Ovary (tissue), 9 donors: ENCODE measurements around the gene CNKSR3. TPM values are rescaled to one million over a fixed set of nuclear protein-coding genes. Genes with fewer than 3 reads are reported as not detected.

Experiments
- DNase-seq, 5 donors: peaks; one replicate each; pipeline ENCODE4 v3.0.0-alpha.2; 2019 to 2020
- H3K27ac ChIP-seq, 2 donors: fragments of 200-600 bp; one replicate each; pipeline versions ENCODE4 v1.5.1 to v1.8.0; 2019 to 2022
- H3K27me3 ChIP-seq: fragments of 200-600 bp; one replicate; pipeline ENCODE4 v1.8.0; 2022
- H3K36me3 ChIP-seq: fragments of 200-600 bp; sonication (generic); one replicate; pipeline ENCODE4 v1.5.1; 2019
- H3K4me1 ChIP-seq: one replicate; pipeline ENCODE4 v1.8.1; 2013; ENCODE audit warnings: mild to moderate bottlenecking, moderate library complexity; ENCODE audit not compliant: insufficient read depth
- H3K4me3 ChIP-seq: fragments of 200-600 bp; sonication (generic); one replicate; pipeline ENCODE4 v1.5.1; 2017
- H3K9me3 ChIP-seq, 2 donors: fragments of 200-600 bp in 1 of 2; sonication (generic) in 1 of 2; one replicate each; pipeline versions ENCODE4 v1.5.1 to v1.8.1; 2013 to 2019; ENCODE audit warnings: mild to moderate bottlenecking in 1 of 2, moderate library complexity in 1 of 2
- CTCF ChIP-seq, 3 donors: fragments of 450-650 bp in 2 of 3; fragments of 200-600 bp in 1 of 3; IDR thresholded peaks; one replicate each; pipeline versions ENCODE4 v1.5.1 to v1.8.0; 2016 to 2022; ENCODE audit warnings: antibody characterized with exemption in 3 of 3, mild to moderate bottlenecking in 1 of 3
- EP300 ChIP-seq: sonication (generic); formaldehyde crosslinking; IDR thresholded peaks from one replicate; pipeline ENCODE4 v1.6.1; 2017; ENCODE audit warnings: antibody characterized with exemption
- POLR2A ChIP-seq: fragments of 450-650 bp; IDR thresholded peaks from one replicate; pipeline ENCODE4 v1.6.1; 2017; ENCODE audit warnings: antibody characterized with exemption, mild to moderate bottlenecking, moderate library complexity
- WGBS, 3 donors: extraction: QIAGEN DNeasy Blood & Tissue Kit in 1 of 3; methylation state at CpG; one replicate each; pipeline versions ENCODE4 v1.1.5 to v1.1.7; 2013 to 2017; 5-methylcytosine and 5-hydroxymethylcytosine counted together
- intact Hi-C, 4 donors: fragments of 100-400 bp; cut with DNase I; formaldehyde crosslinking; loops; one replicate each; pipeline versions ENCODE4 v1.11.0 to v1.15.1; 2022 to 2023
- polyA plus RNA-seq, 2 donors: library from polyadenylated mRNA; stranded (reverse); fragments of 200-250 nt in 1 of 2; fragments of 350-450 nt in 1 of 2; fragmentation: Illumina TruSeq in 1 of 2; extraction: RNeasy Lipid Tissue Mini Kit (QIAGEN cat#74804) in 1 of 2; gene quantifications; one replicate each; pipeline ENCODE4 v1.2.3, GENCODE V29; 2013 to 2014
- total RNA-seq, 7 donors: library from RNA; depleted of rRNA in 2 of 7; stranded (reverse); fragments of >200 nt in 2 of 7; fragmentation: NEBNext Ultra II Directional in 3 of 7; extraction: Animal tissue kit (Norgen Biotek cat#: 25700) in 3 of 7; gene quantifications; one replicate each; pipeline versions ENCODE4 v1.1.0 to v1.2.4, GENCODE V29; 2016 to 2023
- donor health status: DM: no; HTN: no; CAD: no; lungs with moderate emphysema.
- donor health status: DM: no; HTN: no; CAD: no.
- donor health status: Bipolar disorder and iron deficiency.
- donor health status: DM: yes; HTN: yes; CAD: no.
- donor health status: DM: no; HTN: no; CAD: no.
- donor health status: DM: yes; HTN: yes; CAD: no.

The CNKSR3 gene
- total and polyA plus RNA-seq, 9 donors = 8.6 to 16.7 (median 13.4) TPM

DNA sequence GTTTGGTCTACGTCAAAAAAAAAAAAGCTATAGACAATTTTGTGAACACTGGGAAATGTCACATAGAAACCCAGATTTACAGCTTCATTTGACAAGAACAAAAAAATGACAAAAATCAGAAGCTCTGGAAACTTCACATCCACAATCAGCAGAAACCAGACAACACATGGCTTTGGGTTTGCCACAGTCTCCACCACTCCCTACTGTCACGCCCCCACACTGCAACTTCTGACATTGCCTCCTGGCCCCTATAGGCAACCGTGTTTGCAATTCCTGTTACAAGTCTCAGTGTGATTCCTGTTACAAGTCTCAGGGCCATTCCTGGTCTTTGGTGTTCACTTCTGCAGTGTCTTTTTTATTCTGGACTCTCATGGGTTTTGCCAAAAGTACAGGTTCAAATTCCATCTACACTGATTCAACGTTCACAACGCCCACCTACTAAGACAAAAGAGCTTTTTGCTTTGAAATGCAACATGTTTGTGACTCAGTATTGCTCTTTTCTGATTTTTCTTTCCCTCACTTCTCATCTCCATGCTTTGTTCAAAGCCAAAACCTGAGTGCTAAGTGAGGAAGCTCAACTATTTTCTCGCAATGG, 12.0 kb downstream of the CNKSR3 start:
- Histone ChIP-seq H3K27ac (no peak overlapping the region), H3K36me3 (no peaks in the 10 kb centered on the region), H3K27me3 (no peaks in the 10 kb centered on the region), H3K9me3 (no peaks in the 10 kb centered on the region), H3K4me1 (peaks cover 2% of the 10 kb centered on the region), H3K4me3 (no peak overlapping the region)
- WGBS, 3 donors = 76 to 79% (median 79%) methylated on average over 6 of the region's 6 CpGs
- intact Hi-C loops = no loop called here
- DNase-seq = no peak
- TF ChIP-seq EP300 (no peak), POLR2A (no peak), CTCF (IDR thresholded peaks at IDR 0.05) (no peak)

DNA sequence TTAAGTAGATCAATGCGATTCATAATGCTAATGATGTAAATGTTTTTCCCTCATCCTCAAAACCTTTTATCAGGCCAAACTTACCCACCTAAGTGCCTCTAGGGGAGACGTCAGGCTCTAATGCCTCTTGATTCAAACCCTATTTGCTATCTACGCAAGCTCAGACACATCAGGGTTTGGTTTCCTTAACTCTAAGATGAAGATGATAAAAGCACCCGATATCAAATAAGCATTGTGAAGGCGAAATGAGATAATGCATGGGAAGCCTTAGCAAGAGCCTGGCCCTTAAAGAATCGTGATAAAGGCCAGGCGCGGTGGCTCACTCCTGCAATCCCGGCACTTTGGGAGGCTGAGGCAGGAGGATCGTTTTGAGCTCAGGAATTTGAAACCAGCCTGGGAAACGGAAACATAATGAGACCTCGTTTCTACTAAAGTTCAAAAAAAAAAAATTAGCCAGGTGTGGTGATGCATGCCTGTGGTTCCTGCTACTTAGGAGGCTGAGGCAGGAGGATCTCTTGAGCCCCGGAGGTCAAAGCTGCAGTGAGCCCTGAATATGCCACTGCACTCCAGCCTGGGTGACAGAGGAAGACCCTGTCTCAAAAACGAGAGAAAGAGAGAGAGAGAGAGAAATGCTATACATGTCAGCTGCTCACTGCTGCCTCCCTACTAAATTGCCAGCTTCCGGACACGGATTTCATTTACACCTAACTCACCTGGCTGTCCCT, 13.5 kb downstream of the CNKSR3 start:
- intact Hi-C loops = no loop called here
- DNase-seq = no peak

DNA sequence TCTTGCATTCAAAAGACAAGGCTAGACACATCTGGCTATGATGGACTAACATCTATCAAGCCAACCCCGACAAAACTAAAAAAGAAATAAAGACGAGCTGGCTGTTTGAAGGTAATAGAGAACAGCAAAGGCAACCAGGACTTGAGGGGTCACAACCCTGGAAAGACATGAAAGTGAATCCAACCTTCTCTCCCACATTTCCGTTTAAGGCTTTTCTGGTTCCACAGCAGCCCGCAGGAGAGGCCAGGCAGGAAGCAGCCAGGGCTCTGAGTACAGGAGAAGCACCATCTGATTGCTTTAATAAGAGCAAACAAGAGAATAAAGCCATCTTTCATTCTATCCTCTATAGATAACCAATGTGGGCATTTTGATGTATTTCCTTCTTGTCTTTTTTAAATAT, 14.3 kb downstream of the CNKSR3 start:
- Histone ChIP-seq H3K27me3 (no peaks in the 10 kb centered on the region), H3K4me1 (peaks cover 4% of the 10 kb centered on the region), H3K9me3 (no peaks in the 10 kb centered on the region), H3K4me3 (no peak overlapping the region), H3K27ac (no peak overlapping the region), H3K36me3 (no peaks in the 10 kb centered on the region)
- WGBS, 3 donors = 38 to 63% (median 50%) methylated on average over 4 of the region's 4 CpGs
- DNase-seq = no peak
- TF ChIP-seq CTCF (IDR thresholded peaks at IDR 0.05) (no peak), EP300 (no peak), POLR2A (no peak)
- intact Hi-C loops = no loop called here

More for the DNA sequence above, 13.5 kb downstream of the CNKSR3 start:
- H3K27ac ChIP-seq = no peak overlapping the region
- 83 to 93% (median 86%) methylated on average over 16 of the region's 16 CpGs for WGBS, 3 donors
- no peaks in the 10 kb centered on the region for H3K9me3 ChIP-seq
- H3K27me3 ChIP-seq = no peaks in the 10 kb centered on the region
- no peak for TF ChIP-seq CTCF (IDR thresholded peaks at IDR 0.05)
- TF ChIP-seq EP300 = no peak
- no peak for TF ChIP-seq POLR2A
- H3K4me3 ChIP-seq = no peak overlapping the region
- H3K36me3 ChIP-seq = no peaks in the 10 kb centered on the region
- H3K4me1 ChIP-seq = peaks cover 4% of the 10 kb centered on the region

- intact Hi-C loops = no loop called here
- 82 to 96% (median 94%) methylated on average over 5 of the region's 5 CpGs for WGBS, 3 donors
- Histone ChIP-seq H3K27me3 (no peaks in the 10 kb centered on the region), H3K36me3 (no peaks in the 10 kb centered on the region), H3K9me3 (no peaks in the 10 kb centered on the region), H3K4me3 (no peak overlapping the region), H3K4me1 (peaks cover 4% of the 10 kb centered on the region), H3K27ac (no peak overlapping the region)
- TF ChIP-seq POLR2A (no peak), EP300 (no peak), CTCF (IDR thresholded peaks at IDR 0.05) (no peak)
- DNase-seq = no peak
Measured at GRCh38 chr6:154494592-154495311, 15.7 kb downstream of the CNKSR3 start.
